Activated naive CD8-positive, alpha-beta T cell treated with anti-CD3 and anti-CD28 coated beads, Interleukin-2, amount 50 U/mL, for 16 hours (primary cell): ENCODE results near the gene HDAC4.

ENCODE experiments used
- DNase-seq: peaks from one replicate; pipeline ENCODE4 v3.0.0-alpha.2; 2020; ENCODE audit warnings: low read depth, low spot score

The HDAC4 gene

GRCh38 chr2:239327536-239328350 is 73.1 kb downstream of the HDAC4 start:
- no peak for DNase-seq

GRCh38 chr2:239326831-239327535 is 73.8 kb downstream of the HDAC4 start:
- peak; percentile 68 for DNase-seq

GRCh38 chr2:239324456-239324855 is 76.4 kb downstream of the HDAC4 start:
- DNase-seq, result no peak

GRCh38 chr2:239323447-239323846 is 77.4 kb downstream of the HDAC4 start:
- no peak for DNase-seq

GRCh38 chr2:239322416-239323086 is 78.3 kb downstream of the HDAC4 start:
- no peak for DNase-seq

GRCh38 chr2:239321596-239322415 is 79.0 kb downstream of the HDAC4 start:
- DNase-seq, result peak; percentile 37

GRCh38 chr2:239318790-239319661 is 81.8 kb downstream of the HDAC4 start:
- no peak for DNase-seq

GRCh38 chr2:239318151-239318611 is 82.6 kb downstream of the HDAC4 start:
- no peak for DNase-seq

GRCh38 chr2:239316562-239317465 is 84.0 kb downstream of the HDAC4 start:
- no peak for DNase-seq

- no peak for DNase-seq
Observed at GRCh38 chr2:239315308-239315707, 85.5 kb downstream of the HDAC4 start.

- DNase-seq, result no peak
Observed at GRCh38 chr2:239313776-239314175, 87.0 kb downstream of the HDAC4 start.

- no peak for DNase-seq
Observed at GRCh38 chr2:239312741-239313667, 87.8 kb downstream of the HDAC4 start.

- DNase-seq, result no peak
Observed at GRCh38 chr2:239312081-239312511, 88.7 kb downstream of the HDAC4 start.

- no peak for DNase-seq
Observed at GRCh38 chr2:239311132-239312040, 89.4 kb downstream of the HDAC4 start.

GRCh38 chr2:239310401-239311061 is 90.3 kb downstream of the HDAC4 start:
- no peak for DNase-seq

- no peak for DNase-seq
Observed at GRCh38 chr2:239309398-239310245, 91.2 kb downstream of the HDAC4 start.
